ENCODE data around the gene FAM193A.
"Not testable (repeated sequence)": the region's sequence is repeated elsewhere in the genome, so short reads cannot be mapped to it uniquely, and the experiment has no call there.

FAM193A gene

GRCh38 chr4:2526559-2526958 lies 9.9 kb upstream of the FAM193A start:
- no peak for TF ChIP-seq ZFX (IDR thresholded peaks at IDR 0.05; ENCODE audit: borderline replicate concordance)
- TF ChIP-seq CTCF (IDR thresholded peaks at IDR 0.05), result no peak
- H3K27ac ChIP-seq, result no peak overlapping the region

GRCh38 chr4:2534904-2535375 lies 1.5 kb upstream of the FAM193A start:
- TF ChIP-seq ZFX (IDR thresholded peaks at IDR 0.05; ENCODE audit: borderline replicate concordance) (no peak), CTCF (IDR thresholded peaks at IDR 0.05) (no peak)
- peak overlapping the region; percentile 90 for H3K27ac ChIP-seq

DNA sequence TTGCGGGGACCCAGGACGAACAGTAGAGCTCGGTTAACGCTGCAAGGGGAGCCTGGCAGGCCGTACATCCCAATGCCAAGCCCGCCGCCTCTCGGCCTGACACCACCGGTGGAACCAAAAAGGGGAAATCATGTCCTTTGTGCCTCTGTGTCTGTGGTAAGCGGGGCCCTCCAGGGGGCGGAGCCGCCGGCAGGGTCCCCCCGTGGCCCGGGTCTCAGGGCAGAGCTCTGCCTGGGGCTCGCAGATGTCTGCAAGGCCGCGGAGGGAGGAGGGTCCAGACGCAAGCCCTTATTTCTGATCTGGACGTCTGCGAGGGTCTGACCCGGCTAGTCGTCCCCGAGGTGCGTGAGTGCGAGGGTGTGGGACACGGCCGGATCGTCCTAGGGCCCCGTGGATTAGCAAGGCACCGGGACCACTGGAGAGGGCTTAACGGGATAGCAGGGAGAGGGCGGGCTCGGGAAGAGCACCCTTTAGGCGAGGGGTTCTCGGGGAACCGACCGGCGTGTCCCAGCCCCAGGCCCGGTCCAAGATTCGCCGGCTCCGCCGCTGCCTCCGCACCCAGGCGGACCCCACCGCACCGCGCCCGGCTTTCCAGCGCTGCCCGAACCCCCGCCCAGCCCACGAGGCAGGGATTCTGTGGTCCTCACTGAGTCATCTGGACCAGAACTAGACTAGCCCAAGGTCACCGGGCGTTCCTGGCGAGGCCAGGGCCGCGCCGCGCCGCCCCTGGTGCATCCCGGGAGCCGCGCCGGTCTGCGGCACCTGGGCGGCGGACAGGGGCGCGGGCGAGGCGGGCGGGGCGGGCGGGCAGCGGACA lies 863 bp upstream of the FAM193A start:
- H3K27ac ChIP-seq, result peak overlapping the region; percentile 90
- TF ChIP-seq CTCF (IDR thresholded peaks at IDR 0.05) (no peak), ZFX (IDR thresholded peaks at IDR 0.05; ENCODE audit: borderline replicate concordance) (no peak)

GRCh38 chr4:2537011-2537830 lies 774 bp downstream of the FAM193A start:
- peak overlapping the region; percentile 90 for H3K27ac ChIP-seq
- no peak for TF ChIP-seq ZFX (IDR thresholded peaks at IDR 0.05; ENCODE audit: borderline replicate concordance)
- TF ChIP-seq CTCF (IDR thresholded peaks at IDR 0.05), result 0 out of 2 replicates have a peak, but pooled peaks have one; percentile 10

DNA sequence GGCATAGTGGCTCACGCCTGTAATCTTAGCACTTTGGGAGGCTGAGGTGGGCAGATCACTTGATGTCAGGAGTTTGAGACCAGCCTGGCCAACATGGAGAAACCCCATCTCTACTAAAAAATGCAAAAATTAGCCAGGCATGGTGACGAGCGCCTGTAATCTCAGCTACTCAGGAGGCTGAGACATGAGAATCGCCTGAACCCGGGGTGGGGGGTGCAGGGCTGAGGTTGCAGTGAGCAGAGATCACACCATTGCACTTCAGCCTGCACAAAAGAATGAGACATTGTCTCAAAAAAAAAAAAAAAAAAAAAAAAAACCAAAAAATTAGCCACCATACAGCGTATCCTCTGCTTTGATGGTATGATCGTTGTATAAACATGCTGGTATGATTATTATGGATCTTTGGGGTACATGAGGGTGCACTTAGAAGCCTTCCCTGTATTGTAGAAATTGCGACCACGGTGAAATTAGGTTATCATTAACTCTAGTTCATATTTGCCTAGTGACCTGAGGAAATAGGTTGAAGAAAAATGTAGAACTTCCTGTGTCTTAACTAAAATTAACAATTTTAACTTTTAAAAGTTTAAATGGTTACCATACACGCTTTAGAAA lies 7.2 kb downstream of the FAM193A start:
- H3K27ac ChIP-seq, result not testable (repeated sequence)

DNA sequence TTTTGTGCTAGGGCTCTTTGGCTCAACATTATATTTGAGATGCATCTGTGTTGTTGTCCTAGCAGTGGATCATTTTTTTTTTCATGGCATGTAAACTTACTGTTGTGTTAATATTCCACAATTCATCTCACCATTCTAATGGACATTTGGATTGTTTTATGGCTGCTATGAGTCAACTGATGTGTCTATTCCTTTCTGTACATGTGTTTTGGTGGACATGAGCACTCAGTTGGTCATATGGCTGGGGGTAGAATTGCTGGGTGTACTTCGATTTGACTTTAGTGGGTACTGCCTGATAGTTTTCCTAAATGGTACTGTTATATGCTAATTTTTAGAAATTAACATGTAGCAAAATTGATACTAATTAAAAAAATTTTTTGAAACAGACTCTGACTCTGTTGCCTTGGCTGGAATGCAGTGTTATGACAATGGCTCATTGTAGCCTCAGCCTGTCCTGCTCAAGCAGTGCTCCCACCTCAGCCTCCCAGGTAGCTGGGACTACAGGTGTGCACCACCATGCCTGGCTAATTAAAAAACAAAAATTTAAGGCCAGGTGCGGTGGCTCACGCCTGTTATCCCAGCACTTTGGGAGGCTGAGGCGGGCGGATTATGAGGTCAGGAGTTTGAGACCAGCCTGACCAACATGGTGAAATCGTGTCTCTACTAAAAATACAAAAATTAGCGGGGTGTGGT lies 9.0 kb downstream of the FAM193A start:
- no peak for TF ChIP-seq ZFX (IDR thresholded peaks at IDR 0.05; ENCODE audit: borderline replicate concordance)
- TF ChIP-seq CTCF (IDR thresholded peaks at IDR 0.05), result no peak
- no peak overlapping the region for H3K27ac ChIP-seq

DNA sequence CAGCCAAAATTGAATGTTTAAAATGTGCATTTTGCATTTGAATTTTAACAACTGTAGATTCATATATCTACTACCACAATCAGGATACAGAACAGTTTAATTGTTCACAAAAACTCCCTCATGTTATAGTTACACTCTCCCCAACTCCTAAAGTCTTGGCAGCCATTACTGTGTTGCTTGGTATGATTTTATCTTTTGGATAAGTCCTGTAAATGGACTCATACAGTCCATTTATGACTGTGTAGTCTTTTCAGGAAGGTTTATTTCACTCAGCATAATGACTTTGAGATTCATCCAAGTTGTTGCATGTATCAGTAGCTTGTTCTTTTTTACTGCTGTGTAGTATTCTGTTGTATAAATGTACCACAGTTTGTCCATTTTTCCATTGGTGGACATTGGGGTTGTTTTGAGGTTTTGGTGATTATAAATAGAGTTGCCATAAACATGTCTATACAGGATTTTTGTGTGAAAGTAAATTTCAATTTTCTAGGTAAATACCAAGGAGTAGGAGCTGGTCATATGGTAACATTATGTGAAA lies 9.9 kb downstream of the FAM193A start:
- no peak overlapping the region for H3K27ac ChIP-seq
- TF ChIP-seq CTCF (IDR thresholded peaks at IDR 0.05) (no peak), ZFX (IDR thresholded peaks at IDR 0.05; ENCODE audit: borderline replicate concordance) (no peak)

GRCh38 chr4:2546961-2547691 lies 10.7 kb downstream of the FAM193A start:
- not testable (repeated sequence) for H3K27ac ChIP-seq
